Measurements from ENCODE around the gene FBXW4.

DNA sequence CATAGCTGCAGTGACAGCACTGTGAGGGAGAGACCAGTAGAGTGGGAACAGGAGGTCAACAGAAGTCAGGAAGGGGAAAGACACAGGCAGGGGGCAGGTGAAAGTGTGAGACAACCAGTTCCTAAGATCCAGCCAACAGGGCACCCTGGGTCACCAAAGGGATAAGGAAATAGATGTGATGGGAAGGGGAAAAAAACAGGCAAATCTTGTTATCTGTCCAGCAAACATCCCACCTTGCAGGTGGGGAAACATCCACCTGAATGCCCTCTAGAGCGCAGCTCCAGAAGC is 64.4 kb downstream of the FBXW4 start:
- TF ChIP-seq, protein P1, sequence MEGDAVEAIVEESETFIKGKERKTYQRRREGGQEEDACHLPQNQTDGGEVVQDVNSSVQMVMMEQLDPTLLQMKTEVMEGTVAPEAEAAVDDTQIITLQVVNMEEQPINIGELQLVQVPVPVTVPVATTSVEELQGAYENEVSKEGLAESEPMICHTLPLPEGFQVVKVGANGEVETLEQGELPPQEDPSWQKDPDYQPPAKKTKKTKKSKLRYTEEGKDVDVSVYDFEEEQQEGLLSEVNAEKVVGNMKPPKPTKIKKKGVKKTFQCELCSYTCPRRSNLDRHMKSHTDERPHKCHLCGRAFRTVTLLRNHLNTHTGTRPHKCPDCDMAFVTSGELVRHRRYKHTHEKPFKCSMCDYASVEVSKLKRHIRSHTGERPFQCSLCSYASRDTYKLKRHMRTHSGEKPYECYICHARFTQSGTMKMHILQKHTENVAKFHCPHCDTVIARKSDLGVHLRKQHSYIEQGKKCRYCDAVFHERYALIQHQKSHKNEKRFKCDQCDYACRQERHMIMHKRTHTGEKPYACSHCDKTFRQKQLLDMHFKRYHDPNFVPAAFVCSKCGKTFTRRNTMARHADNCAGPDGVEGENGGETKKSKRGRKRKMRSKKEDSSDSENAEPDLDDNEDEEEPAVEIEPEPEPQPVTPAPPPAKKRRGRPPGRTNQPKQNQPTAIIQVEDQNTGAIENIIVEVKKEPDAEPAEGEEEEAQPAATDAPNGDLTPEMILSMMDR (IDR thresholded peaks at IDR 0.05; ENCODE audit: poor library complexity, severe bottlenecking), result no peak
- TF ChIP-seq MXI1 (conservative IDR thresholded peaks at IDR 0.05; ENCODE audit: poor library complexity, severe bottlenecking) (no peak), TAF1 (IDR thresholded peaks at IDR 0.05; ENCODE audit: low read depth) (no peak), POLR2AphosphoS5 (IDR thresholded peaks at IDR 0.05) (no peak), EZH2 (IDR thresholded peaks at IDR 0.05; ENCODE audit: borderline replicate concordance, insufficient read depth, low read length, poor library complexity, severe bottlenecking) (no peak)
